Astrocyte of the cerebellum (primary cell): ENCODE results near the gene CHST5.
"Not testable (repeated sequence)": the region's sequence is repeated elsewhere in the genome, so short reads cannot be mapped to it uniquely, and the experiment has no call there.

ENCODE experiments used
- DNase-seq: peaks from one replicate; pipeline ENCODE4 v3.0.0-alpha.2; 2011; ENCODE audit warnings: low read depth
- H3K4me3 ChIP-seq: 2 replicates; pipeline ENCODE4 v1.5.1; 2011; ENCODE audit warnings: mild to moderate bottlenecking, low read depth, low read length, moderate library complexity
- in situ Hi-C: cut with HindIII; loops from 2 replicates; pipeline ENCODE4 v1.10.0; 2017; ENCODE audit warnings: low sequenced_read_pairs
- TF ChIP-seq, protein P1 (sequence below): IDR thresholded peaks from 2 replicates; pipeline ENCODE4 v1.5.1; 2012; ENCODE audit warnings: low read length, low read depth, moderate library complexity, mild to moderate bottlenecking; ENCODE audit errors: missing control alignments

CHST5 gene

DNA sequence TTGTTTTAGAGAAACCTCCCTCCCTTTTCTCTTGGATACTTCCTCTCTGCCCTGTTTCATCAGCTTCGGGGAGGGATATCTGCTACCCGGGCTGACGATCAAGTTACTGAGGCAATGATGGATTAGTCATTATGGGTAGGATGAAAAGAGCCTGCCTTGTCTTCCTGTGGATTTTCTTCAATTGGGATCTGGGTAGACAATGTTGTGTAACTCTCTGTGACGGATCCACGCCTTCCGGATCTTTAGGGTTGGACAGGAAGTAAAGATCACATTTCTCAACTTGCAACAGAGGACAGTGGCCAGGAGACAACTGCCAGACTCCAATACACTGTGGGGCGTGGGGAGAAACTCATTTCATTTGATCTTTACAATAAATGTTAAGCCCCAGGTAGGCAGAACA is 29.3 kb downstream of the CHST5 start:
- in situ Hi-C loops, result no loop called here
- DNase-seq, result no peak
- no peak overlapping the region for H3K4me3 ChIP-seq
- TF ChIP-seq, protein P1, sequence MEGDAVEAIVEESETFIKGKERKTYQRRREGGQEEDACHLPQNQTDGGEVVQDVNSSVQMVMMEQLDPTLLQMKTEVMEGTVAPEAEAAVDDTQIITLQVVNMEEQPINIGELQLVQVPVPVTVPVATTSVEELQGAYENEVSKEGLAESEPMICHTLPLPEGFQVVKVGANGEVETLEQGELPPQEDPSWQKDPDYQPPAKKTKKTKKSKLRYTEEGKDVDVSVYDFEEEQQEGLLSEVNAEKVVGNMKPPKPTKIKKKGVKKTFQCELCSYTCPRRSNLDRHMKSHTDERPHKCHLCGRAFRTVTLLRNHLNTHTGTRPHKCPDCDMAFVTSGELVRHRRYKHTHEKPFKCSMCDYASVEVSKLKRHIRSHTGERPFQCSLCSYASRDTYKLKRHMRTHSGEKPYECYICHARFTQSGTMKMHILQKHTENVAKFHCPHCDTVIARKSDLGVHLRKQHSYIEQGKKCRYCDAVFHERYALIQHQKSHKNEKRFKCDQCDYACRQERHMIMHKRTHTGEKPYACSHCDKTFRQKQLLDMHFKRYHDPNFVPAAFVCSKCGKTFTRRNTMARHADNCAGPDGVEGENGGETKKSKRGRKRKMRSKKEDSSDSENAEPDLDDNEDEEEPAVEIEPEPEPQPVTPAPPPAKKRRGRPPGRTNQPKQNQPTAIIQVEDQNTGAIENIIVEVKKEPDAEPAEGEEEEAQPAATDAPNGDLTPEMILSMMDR, result no peak

DNA sequence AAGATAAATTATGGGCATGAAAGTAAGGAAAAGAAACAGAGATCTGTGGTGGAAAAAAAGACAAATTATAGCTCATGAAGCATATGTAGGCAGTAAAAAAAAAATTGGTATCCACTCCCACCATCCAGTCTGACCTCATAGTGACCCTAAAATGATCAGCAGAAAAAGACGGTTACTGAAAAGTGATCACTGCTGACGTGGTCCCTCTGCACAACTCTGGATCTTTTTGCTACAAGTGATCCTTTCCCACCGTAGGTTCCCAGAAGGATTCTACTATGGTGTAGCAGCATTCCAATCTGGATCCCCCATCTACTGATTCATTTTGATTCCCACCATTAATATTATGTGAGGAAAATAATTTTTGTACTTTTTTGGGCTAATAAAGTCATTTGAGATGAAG is 29.8 kb downstream of the CHST5 start:
- TF ChIP-seq, protein P1, result no peak
- in situ Hi-C loops, result no loop called here
- no peak for DNase-seq
- H3K4me3 ChIP-seq, result no peak overlapping the region

DNA sequence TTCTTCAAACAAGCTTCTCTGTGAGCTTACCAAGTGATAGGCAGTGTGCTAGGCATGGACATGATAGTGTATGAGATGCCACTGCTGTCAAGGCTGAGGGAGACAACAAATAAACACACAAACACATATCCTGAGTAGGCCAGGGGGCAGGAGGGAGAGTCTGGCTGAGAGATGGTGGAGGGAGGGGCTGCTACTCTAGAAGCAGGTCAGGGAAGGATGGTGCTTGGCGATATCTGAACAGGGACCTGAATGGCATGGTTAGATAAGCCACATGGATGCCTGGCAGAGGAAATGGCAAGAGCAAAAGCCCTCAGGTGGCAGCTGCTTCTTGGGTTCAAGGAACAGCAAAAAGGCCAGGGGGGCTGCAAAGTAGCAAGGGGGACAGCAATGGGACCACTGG is 32.1 kb downstream of the CHST5 start:
- TF ChIP-seq, protein P1, result no peak
- in situ Hi-C loops, result no loop called here
- no peak overlapping the region for H3K4me3 ChIP-seq
- DNase-seq, result no peak

DNA sequence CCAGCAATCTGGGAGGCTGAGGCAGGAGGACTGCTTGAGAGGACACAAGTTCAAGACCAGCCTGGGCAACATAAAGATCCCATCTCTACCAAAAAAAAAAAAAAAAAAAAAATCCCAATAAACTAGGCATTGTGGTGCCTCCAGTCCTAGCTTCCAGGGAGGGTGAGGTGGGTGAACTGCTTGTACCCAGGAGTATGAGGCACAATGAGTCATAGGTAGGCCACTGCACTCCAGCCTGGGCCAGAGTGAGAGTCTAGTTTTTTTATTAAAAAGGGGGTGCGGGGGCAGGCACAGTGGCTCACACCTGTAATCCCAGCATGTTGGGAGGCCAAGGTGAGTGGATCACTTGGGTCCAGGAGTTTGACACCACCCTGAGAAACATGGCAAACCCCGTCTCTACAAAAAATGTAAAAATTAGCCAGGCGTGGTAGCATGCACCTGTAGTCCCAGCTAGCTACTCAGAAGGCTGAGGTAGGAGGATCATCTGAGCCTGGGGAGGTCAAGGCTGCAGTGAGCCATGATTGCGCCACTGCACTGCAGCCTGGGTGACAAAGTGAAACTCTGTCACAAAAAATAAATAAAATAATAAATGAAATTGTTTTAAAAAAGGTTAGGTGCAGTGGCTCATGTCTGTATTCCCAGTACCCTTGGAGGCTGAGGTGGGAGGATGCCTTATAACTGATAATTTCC is 32.8 kb downstream of the CHST5 start:
- H3K4me3 ChIP-seq, result no peak overlapping the region
- DNase-seq, result no peak
- in situ Hi-C loops, result no loop called here
- TF ChIP-seq, protein P1, result no peak

DNA sequence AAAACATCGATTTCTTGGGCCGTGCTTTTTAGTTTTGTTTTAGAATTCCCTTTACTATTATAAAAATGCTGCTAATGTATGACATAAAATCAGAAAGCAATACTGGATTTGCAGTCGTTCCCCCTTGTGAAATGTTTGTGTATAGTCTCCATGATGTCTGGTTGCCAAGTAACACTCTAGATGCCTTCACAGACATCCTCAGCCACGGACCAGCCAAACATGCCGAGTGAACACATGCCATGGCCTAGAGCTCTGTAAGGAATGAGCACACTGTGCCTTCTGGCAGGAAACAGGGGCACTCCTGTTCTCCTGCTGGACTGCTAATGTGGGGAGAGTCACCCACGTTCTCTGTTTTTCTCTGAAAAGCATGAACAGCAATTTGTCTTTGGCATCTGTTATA is 34.1 kb downstream of the CHST5 start:
- in situ Hi-C loops, DNase-seq: not testable (repeated sequence)

DNA sequence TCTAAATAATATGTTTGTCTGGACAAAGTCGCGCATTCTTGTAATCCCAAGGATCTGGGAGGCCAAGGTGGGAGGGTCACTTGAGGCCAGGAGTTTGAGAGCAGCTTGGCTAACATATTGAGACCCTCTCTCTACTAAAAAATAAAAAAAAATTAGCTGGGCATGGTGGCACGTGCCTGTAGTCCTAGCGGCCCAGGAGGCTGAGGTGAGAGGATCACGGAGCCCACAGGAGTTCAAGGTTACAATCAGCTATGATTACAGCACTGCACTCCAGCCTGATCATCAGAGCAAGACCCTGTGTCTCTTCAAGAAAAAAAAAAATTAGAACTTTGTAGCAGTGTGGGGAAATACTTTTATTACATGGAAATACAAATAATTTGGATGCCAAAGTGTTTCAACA is 34.5 kb downstream of the CHST5 start:
- in situ Hi-C loops, result no loop called here
- H3K4me3 ChIP-seq, result no peak overlapping the region
- TF ChIP-seq, protein P1, result no peak
- DNase-seq, result no peak

More for the DNA sequence above, 34.1 kb downstream of the CHST5 start:
- not testable (repeated sequence) for H3K4me3 ChIP-seq

DNA sequence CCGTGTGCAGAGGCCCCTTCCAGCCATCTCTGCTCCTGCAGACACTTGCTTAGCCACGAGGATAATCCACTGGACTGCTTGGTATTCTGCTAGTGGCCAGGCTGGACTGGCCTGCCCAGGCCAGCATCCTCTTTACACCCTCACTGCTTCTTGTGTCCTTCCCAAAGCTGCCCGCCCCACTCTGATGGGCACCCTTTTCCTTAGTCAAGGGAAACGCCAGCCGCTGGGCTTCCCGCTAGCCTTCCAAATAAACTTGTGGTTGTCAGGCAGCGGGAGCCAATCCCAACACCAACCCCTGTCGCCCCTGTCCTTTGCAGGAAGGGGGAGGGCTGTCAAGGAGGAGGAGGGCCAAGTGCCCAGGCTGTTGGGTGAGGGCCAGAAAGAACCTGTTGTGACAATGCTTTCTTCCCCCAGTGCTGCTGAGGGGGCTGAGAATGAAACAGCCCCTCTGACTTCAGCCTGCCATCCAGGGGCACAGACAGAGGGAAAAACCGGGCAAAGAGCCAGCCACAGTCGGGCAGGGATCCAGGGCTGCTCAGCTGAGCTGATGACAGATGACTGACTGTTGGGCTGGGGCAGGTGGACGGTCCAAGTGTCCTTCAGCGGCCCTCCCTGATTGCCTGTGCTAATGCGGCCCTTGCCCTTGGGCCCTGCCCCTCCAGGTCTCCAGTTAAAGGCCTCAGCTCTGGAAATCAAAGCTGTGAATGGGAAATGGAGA is 37.1 kb downstream of the CHST5 start:
- H3K4me3 ChIP-seq, DNase-seq, in situ Hi-C loops: not testable (repeated sequence)
